ENCODE data around the gene AGAP6.
"Not testable (repeated sequence)": the region's sequence is repeated elsewhere in the genome, so short reads cannot be mapped to it uniquely, and the experiment has no call there.

GRCh38 chr10:49971466-49971865 is 16.7 kb upstream of the AGAP6 start:
- TF ChIP-seq CTCF (conservative IDR thresholded peaks at IDR 0.05; ENCODE audit: low read depth, low read length); EZH2 (IDR thresholded peaks at IDR 0.05; ENCODE audit: borderline replicate concordance, low read depth, low read length, poor library complexity, severe bottlenecking): not testable (repeated sequence)
